Stimulated activated CD4-positive, alpha-beta T cell treated with anti-CD3 and anti-CD28 coated beads, Interleukin-15, amount 100 ng/mL, for 24 hours (primary cell): ENCODE measurements around the gene SLC12A7.
"Not testable (repeated sequence)": the region's sequence is repeated elsewhere in the genome, so short reads cannot be mapped to it uniquely, and the experiment has no call there.

Source experiments
- DNase-seq: peaks from one replicate; pipeline ENCODE4 v3.0.0-alpha.2; 2020

Gene SLC12A7

GRCh38 chr5:1095302-1095989, 16.4 kb downstream of the SLC12A7 start:
- no peak for DNase-seq

- no peak for DNase-seq
Measured at GRCh38 chr5:1094670-1095190, 17.1 kb downstream of the SLC12A7 start.

GRCh38 chr5:1093361-1093760, 18.5 kb downstream of the SLC12A7 start:
- DNase-seq = no peak

GRCh38 chr5:1092122-1092521, 19.7 kb downstream of the SLC12A7 start:
- DNase-seq = no peak

- DNase-seq = no peak
Measured at GRCh38 chr5:1091632-1092031, 20.2 kb downstream of the SLC12A7 start.

- DNase-seq = no peak
Measured at GRCh38 chr5:1090538-1090937, 21.3 kb downstream of the SLC12A7 start.

- DNase-seq = no peak
Measured at GRCh38 chr5:1089621-1090040, 22.2 kb downstream of the SLC12A7 start.

GRCh38 chr5:1089146-1089545, 22.7 kb downstream of the SLC12A7 start:
- DNase-seq = no peak

GRCh38 chr5:1088726-1089125, 23.1 kb downstream of the SLC12A7 start:
- no peak for DNase-seq

GRCh38 chr5:1088031-1088430, 23.8 kb downstream of the SLC12A7 start:
- DNase-seq = no peak

- no peak for DNase-seq
Measured at GRCh38 chr5:1087428-1087827, 24.4 kb downstream of the SLC12A7 start.

GRCh38 chr5:1086871-1087270, 25.0 kb downstream of the SLC12A7 start:
- DNase-seq = no peak

GRCh38 chr5:1086137-1086536, 25.7 kb downstream of the SLC12A7 start:
- DNase-seq = no peak

- no peak for DNase-seq
Measured at GRCh38 chr5:1085391-1085790, 26.5 kb downstream of the SLC12A7 start.

- DNase-seq = no peak
Measured at GRCh38 chr5:1083823-1084605, 27.8 kb downstream of the SLC12A7 start.

GRCh38 chr5:1083026-1083425, 28.8 kb downstream of the SLC12A7 start:
- DNase-seq = not testable (repeated sequence)

- DNase-seq = no peak
Measured at GRCh38 chr5:1081519-1081918, 30.3 kb downstream of the SLC12A7 start.

GRCh38 chr5:1080432-1080831, 31.4 kb downstream of the SLC12A7 start:
- DNase-seq = no peak

- no peak for DNase-seq
Measured at GRCh38 chr5:1079961-1080360, 31.9 kb downstream of the SLC12A7 start.

- no peak for DNase-seq
Measured at GRCh38 chr5:1079486-1079885, 32.4 kb downstream of the SLC12A7 start.

GRCh38 chr5:1078851-1079250, 33.0 kb downstream of the SLC12A7 start:
- DNase-seq = no peak

- DNase-seq = no peak
Measured at GRCh38 chr5:1078206-1078605, 33.7 kb downstream of the SLC12A7 start.

GRCh38 chr5:1077491-1078020, 34.3 kb downstream of the SLC12A7 start:
- DNase-seq = no peak

- no peak for DNase-seq
Measured at GRCh38 chr5:1077026-1077425, 34.8 kb downstream of the SLC12A7 start.
